ENCODE results near the gene FREM2.

DNA sequence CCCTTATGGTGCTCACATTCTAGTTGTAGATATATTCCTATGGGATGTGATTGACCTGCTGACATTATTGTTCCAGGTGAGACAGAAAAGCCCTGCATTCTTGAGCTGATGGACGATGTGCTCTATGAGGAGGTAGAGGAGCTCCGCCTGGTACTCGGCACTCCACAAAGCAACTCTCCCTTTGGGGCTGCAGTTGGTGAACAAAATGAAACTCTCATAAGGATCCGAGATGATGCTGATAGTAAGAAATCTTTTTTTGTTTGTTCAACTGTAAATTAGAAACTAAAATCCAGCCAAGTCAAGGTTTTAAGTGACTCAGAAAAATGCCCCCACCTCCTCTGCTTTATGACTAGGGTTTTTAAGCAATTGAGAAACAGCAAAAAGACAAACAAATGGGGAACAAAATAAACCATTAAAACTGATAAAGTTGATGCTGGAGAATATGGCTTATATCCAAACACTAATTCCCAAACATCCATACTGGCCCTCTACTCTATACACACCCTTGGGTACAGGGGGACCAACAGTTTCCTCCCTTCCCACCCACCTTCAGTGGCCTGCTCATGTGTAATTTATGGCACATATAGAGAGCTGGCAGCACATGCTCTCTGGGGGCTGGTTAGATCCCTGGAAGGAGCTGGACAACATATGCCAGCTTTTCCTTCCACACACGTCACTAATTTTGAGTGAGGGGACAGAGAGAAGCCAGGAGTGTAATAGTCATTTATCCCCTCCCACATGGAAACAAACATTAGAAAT lies 164.2 kb downstream of the FREM2 start:
- TF ChIP-seq, protein P1, sequence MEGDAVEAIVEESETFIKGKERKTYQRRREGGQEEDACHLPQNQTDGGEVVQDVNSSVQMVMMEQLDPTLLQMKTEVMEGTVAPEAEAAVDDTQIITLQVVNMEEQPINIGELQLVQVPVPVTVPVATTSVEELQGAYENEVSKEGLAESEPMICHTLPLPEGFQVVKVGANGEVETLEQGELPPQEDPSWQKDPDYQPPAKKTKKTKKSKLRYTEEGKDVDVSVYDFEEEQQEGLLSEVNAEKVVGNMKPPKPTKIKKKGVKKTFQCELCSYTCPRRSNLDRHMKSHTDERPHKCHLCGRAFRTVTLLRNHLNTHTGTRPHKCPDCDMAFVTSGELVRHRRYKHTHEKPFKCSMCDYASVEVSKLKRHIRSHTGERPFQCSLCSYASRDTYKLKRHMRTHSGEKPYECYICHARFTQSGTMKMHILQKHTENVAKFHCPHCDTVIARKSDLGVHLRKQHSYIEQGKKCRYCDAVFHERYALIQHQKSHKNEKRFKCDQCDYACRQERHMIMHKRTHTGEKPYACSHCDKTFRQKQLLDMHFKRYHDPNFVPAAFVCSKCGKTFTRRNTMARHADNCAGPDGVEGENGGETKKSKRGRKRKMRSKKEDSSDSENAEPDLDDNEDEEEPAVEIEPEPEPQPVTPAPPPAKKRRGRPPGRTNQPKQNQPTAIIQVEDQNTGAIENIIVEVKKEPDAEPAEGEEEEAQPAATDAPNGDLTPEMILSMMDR (IDR thresholded peaks at IDR 0.05 in 2 of 3, conservative IDR thresholded peaks at IDR 0.05 in 1 of 3; ENCODE audit: insufficient read depth in 2 of 3, low read depth in 1 of 3, low read length in 3 of 3): no peak
- no peak for TF ChIP-seq JUN (IDR thresholded peaks at IDR 0.05; ENCODE audit: borderline replicate concordance, low read depth, low read length)
- no peak for TF ChIP-seq JUN (CRISPR knock-in tag; IDR thresholded peaks at IDR 0.05; ENCODE audit: borderline replicate concordance)
- no peak for TF ChIP-seq TAF1 (IDR thresholded peaks at IDR 0.05; ENCODE audit: control insufficient read depth, extremely low read depth, insufficient read depth, low read length, severe bottlenecking)
- no peak for TF ChIP-seq SIN3A (IDR thresholded peaks at IDR 0.05; ENCODE audit: borderline replicate concordance in 2 of 2, control insufficient read depth in 1 of 2, low read depth in 2 of 2, low read length in 2 of 2)
- no peak for TF ChIP-seq EGR1 (conservative IDR thresholded peaks at IDR 0.05)
- TF ChIP-seq, protein P2, sequence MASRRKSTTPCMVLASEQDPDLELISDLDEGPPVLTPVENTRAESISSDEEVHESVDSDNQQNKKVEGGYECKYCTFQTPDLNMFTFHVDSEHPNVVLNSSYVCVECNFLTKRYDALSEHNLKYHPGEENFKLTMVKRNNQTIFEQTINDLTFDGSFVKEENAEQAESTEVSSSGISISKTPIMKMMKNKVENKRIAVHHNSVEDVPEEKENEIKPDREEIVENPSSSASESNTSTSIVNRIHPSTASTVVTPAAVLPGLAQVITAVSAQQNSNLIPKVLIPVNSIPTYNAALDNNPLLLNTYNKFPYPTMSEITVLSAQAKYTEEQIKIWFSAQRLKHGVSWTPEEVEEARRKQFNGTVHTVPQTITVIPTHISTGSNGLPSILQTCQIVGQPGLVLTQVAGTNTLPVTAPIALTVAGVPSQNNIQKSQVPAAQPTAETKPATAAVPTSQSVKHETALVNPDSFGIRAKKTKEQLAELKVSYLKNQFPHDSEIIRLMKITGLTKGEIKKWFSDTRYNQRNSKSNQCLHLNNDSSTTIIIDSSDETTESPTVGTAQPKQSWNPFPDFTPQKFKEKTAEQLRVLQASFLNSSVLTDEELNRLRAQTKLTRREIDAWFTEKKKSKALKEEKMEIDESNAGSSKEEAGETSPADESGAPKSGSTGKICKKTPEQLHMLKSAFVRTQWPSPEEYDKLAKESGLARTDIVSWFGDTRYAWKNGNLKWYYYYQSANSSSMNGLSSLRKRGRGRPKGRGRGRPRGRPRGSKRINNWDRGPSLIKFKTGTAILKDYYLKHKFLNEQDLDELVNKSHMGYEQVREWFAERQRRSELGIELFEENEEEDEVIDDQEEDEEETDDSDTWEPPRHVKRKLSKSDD (conservative IDR thresholded peaks at IDR 0.05; ENCODE audit: low read length): no peak
- TF ChIP-seq, protein P3, sequence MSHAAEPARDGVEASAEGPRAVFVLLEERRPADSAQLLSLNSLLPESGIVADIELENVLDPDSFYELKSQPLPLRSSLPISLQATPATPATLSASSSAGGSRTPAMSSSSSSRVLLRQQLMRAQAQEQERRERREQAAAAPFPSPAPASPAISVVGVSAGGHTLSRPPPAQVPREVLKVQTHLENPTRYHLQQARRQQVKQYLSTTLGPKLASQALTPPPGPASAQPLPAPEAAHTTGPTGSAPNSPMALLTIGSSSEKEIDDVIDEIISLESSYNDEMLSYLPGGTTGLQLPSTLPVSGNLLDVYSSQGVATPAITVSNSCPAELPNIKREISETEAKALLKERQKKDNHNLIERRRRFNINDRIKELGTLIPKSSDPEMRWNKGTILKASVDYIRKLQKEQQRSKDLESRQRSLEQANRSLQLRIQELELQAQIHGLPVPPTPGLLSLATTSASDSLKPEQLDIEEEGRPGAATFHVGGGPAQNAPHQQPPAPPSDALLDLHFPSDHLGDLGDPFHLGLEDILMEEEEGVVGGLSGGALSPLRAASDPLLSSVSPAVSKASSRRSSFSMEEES (CRISPR knock-in tag; IDR thresholded peaks at IDR 0.05): no peak
